ENCODE results near the gene PHF2. TPM values are rescaled to one million over a fixed set of nuclear protein-coding genes. Genes with fewer than 3 reads are reported as not detected.

PHF2 gene
- total RNA-seq, 1 experiment from 2014 or later: 11.6 TPM

GRCh38 chr9:93574091-93574899, 2.1 kb upstream of the PHF2 start:
- POLR2A ChIA-PET: no interaction called here
- TF ChIP-seq MXD4 (CRISPR knock-in tag; IDR thresholded peaks at IDR 0.05; ENCODE audit: borderline replicate concordance): no peak
- TF ChIP-seq ELF4 (CRISPR knock-in tag; IDR thresholded peaks at IDR 0.05; ENCODE audit: low read depth): no peak
- TF ChIP-seq ATF2 (CRISPR knock-in tag; IDR thresholded peaks at IDR 0.05; ENCODE audit: borderline replicate concordance, low read depth): no peak
- TF ChIP-seq ZNF512 (CRISPR knock-in tag; IDR thresholded peaks at IDR 0.05; ENCODE audit: borderline replicate concordance): no peak
- no peak for TF ChIP-seq USF2 (CRISPR knock-in tag; IDR thresholded peaks at IDR 0.05)
- TF ChIP-seq ZNF121 (CRISPR knock-in tag; IDR thresholded peaks at IDR 0.05): no peak
- H3K4me1 Mint-ChIP-seq: peaks cover 27% of the 10 kb centered on the region
- no peak for DNase-seq (ENCODE audit: low spot score)
- no peak overlapping the region for H3K27ac Mint-ChIP-seq
- CTCF ChIA-PET: interaction anchor here (0.8 to 2.4 kb wide), 2 partner anchors 8 to 18 kb away, joined by 3 to 17 read pairs; no protein-coding TSS in a partner anchor
- ATAC-seq: no peak
- peak overlapping the region; percentile 84; the same call in 1 of the 2 replicates for H3K4me3 Mint-ChIP-seq
- peaks cover 13% of the 10 kb centered on the region for H3K9me3 Mint-ChIP-seq
- H3K27me3 Mint-ChIP-seq (ENCODE audit: low read depth): peaks cover 22% of the 10 kb centered on the region
- H3K36me3 Mint-ChIP-seq: peaks cover 8% of the 10 kb centered on the region

- DNase-seq (ENCODE audit: low spot score) (no peak), ATAC-seq (peak; percentile 13)
- Mint-ChIP-seq H3K27me3 (ENCODE audit: low read depth) (peaks cover 22% of the 10 kb centered on the region), H3K9me3 (peaks cover 13% of the 10 kb centered on the region), H3K36me3 (peaks cover 8% of the 10 kb centered on the region), H3K27ac (no peak overlapping the region), H3K4me1 (peaks cover 30% of the 10 kb centered on the region), H3K4me3 (peak overlapping the region; percentile 84)
- ChIA-PET CTCF (interaction anchor here (0.6 to 2.4 kb wide), 4 partner anchors 9 to 421 kb away, joined by 3 to 17 read pairs (median 4); no protein-coding TSS in a partner anchor), POLR2A (no interaction called here)
- no peak for TF ChIP-seq TEAD1 (CRISPR knock-in tag; IDR thresholded peaks at IDR 0.05)
- no peak for TF ChIP-seq ATF2 (CRISPR knock-in tag; IDR thresholded peaks at IDR 0.05; ENCODE audit: borderline replicate concordance, low read depth)
- no peak for TF ChIP-seq RELA (CRISPR knock-in tag; IDR thresholded peaks at IDR 0.05; ENCODE audit: borderline replicate concordance)
- no peak for TF ChIP-seq E2F4 (CRISPR knock-in tag; IDR thresholded peaks at IDR 0.05; ENCODE audit: borderline replicate concordance, low read depth)
- TF ChIP-seq ESRRA (CRISPR knock-in tag; IDR thresholded peaks at IDR 0.05; ENCODE audit: borderline replicate concordance): no peak
Observed at GRCh38 chr9:93574900-93575795, 1.2 kb upstream of the PHF2 start.

GRCh38 chr9:93575796-93576257, 557 bp upstream of the PHF2 start:
- H3K36me3 Mint-ChIP-seq: peaks cover 4% of the 10 kb centered on the region
- ATAC-seq (peak; percentile 4), DNase-seq (ENCODE audit: low spot score) (no peak)
- H3K4me1 Mint-ChIP-seq: peaks cover 32% of the 10 kb centered on the region
- peaks cover 7% of the 10 kb centered on the region for H3K9me3 Mint-ChIP-seq
- H3K27me3 Mint-ChIP-seq (ENCODE audit: low read depth): peaks cover 21% of the 10 kb centered on the region
- ChIA-PET CTCF (interaction anchor here (0.6 to 2.4 kb wide), 4 partner anchors 10 to 422 kb away, joined by 3 to 17 read pairs (median 4); no protein-coding TSS in a partner anchor), POLR2A (no interaction called here)
- peak overlapping the region; percentile 84 for H3K4me3 Mint-ChIP-seq
- H3K27ac Mint-ChIP-seq: no peak overlapping the region
- TF ChIP-seq PRRX2 (CRISPR knock-in tag; IDR thresholded peaks at IDR 0.05) (no peak), ZNF416 (CRISPR knock-in tag; IDR thresholded peaks at IDR 0.05) (no peak), ZNF532 (CRISPR knock-in tag; IDR thresholded peaks at IDR 0.05; ENCODE audit: borderline replicate concordance) (no peak), TP53 (CRISPR knock-in tag; IDR thresholded peaks at IDR 0.05) (no peak), IRF2 (CRISPR knock-in tag; IDR thresholded peaks at IDR 0.05; ENCODE audit: borderline replicate concordance, low read depth) (no peak), GTF2I (CRISPR knock-in tag; conservative IDR thresholded peaks at IDR 0.05) (no peak)
